Breast epithelium (tissue), 4 donors: ENCODE measurements around the gene TMED9. TPM values are rescaled to one million over a fixed set of nuclear protein-coding genes. Genes with fewer than 3 reads are reported as not detected.

Experiments used
- DNase-seq, 2 donors: peaks; one replicate each; pipeline ENCODE4 v3.0.0-alpha.2; 2019; ENCODE audit warnings: low spot score in 2 of 2
- H3K27ac ChIP-seq, 2 donors: fragments of 200-600 bp; sonication (generic) in 1 of 2; one replicate each; pipeline ENCODE4 v1.5.1; 2016 to 2019; ENCODE audit warnings: mild to moderate bottlenecking in 1 of 2
- H3K27me3 ChIP-seq, 2 donors: fragments of 200-600 bp; sonication (generic) in 1 of 2; one replicate each; pipeline versions ENCODE4 v1.5.1 to v1.6.0; 2017 to 2019; ENCODE audit warnings: control low read depth in 1 of 2, mild to moderate bottlenecking in 1 of 2
- H3K36me3 ChIP-seq: fragments of 200-600 bp; one replicate; pipeline ENCODE4 v1.5.1; 2019
- H3K4me1 ChIP-seq, 2 donors: fragments of 200-600 bp; sonication (generic); one replicate each; pipeline ENCODE4 v1.5.1; 2016 to 2019; ENCODE audit warnings: control low read depth in 1 of 2
- H3K4me3 ChIP-seq, 3 donors: fragments of 200-600 bp; sonication (generic); 1 replicate in 2 of 3; 2 replicates in 1 of 3; pipeline ENCODE4 v1.5.1; 2016 to 2019; ENCODE audit warnings: mild to moderate bottlenecking in 3 of 3, moderate library complexity in 2 of 3
- H3K9me3 ChIP-seq, 2 donors: fragments of 200-600 bp; sonication (generic) in 1 of 2; one replicate each; pipeline ENCODE4 v1.5.1; 2016 to 2019; ENCODE audit warnings: control low read depth in 1 of 2
- POLR2A ChIP-seq: fragments of 450-650 bp; IDR thresholded peaks from one replicate; pipeline ENCODE4 v1.6.1; 2016; ENCODE audit warnings: antibody characterized with exemption, mild to moderate bottlenecking, moderate library complexity
- POLR2AphosphoS5 ChIP-seq, 3 donors: sonication (generic); formaldehyde crosslinking; IDR thresholded peaks; one replicate each; pipeline ENCODE4 v1.6.1; 2017; ENCODE audit warnings: antibody characterized with exemption in 3 of 3
- intact Hi-C: fragments of 100-400 bp; cut with DNase I; formaldehyde crosslinking; loops from one replicate; pipeline ENCODE4 v1.15.1; 2023; ENCODE audit warnings: low total_unique reads
- total RNA-seq, 3 donors: library from RNA; depleted of rRNA; stranded (reverse); fragments of >200 nt; gene quantifications; one replicate each; pipeline ENCODE4 v1.1.0, GENCODE V29; 2016
- TF ChIP-seq, protein P1 (sequence below), 3 donors: fragments of 450-650 bp; IDR thresholded peaks; one replicate each; pipeline ENCODE4 v1.5.1; 2016 to 2017; ENCODE audit warnings: antibody characterized with exemption in 3 of 3, mild to moderate bottlenecking in 3 of 3, moderate library complexity in 3 of 3

The TMED9 gene
- total RNA-seq, 3 donors from 2014 or later, result 75.4 to 109 (median 95.1) TPM

GRCh38 chr5:177599731-177600507, 7.9 kb downstream of the TMED9 start, which contains the start of gene B4GALT7:
Gene B4GALT7 (plus strand): TSS chr5:177600132. CDS start chr5:177600211, 79 bp downstream.
- Histone ChIP-seq H3K36me3 (no peaks in the 10 kb centered on the region), H3K27ac (peak within 1 kb of the TSS; percentile 82 to 86), H3K27me3 (no peaks in the 10 kb centered on the region), H3K9me3 (no peaks in the 10 kb centered on the region), H3K4me3 (peak within 1 kb of the TSS; percentile 84 to 90 (median 85)), H3K4me1 (peaks cover 0 to 4% of the 10 kb centered on the region in 2 donors)
- TF ChIP-seq, protein P1, sequence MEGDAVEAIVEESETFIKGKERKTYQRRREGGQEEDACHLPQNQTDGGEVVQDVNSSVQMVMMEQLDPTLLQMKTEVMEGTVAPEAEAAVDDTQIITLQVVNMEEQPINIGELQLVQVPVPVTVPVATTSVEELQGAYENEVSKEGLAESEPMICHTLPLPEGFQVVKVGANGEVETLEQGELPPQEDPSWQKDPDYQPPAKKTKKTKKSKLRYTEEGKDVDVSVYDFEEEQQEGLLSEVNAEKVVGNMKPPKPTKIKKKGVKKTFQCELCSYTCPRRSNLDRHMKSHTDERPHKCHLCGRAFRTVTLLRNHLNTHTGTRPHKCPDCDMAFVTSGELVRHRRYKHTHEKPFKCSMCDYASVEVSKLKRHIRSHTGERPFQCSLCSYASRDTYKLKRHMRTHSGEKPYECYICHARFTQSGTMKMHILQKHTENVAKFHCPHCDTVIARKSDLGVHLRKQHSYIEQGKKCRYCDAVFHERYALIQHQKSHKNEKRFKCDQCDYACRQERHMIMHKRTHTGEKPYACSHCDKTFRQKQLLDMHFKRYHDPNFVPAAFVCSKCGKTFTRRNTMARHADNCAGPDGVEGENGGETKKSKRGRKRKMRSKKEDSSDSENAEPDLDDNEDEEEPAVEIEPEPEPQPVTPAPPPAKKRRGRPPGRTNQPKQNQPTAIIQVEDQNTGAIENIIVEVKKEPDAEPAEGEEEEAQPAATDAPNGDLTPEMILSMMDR (IDR thresholded peaks at IDR 0.05), result peak in 1 of 3 donors; percentile 16
- TF ChIP-seq POLR2A (peak; percentile 54), POLR2AphosphoS5 (IDR thresholded peaks at IDR 0.05) (peak in 2 of 3 donors; percentile 20 to 69)
- intact Hi-C loops, result no loop called here
- peak; percentile 69 to 81 for DNase-seq

DNA sequence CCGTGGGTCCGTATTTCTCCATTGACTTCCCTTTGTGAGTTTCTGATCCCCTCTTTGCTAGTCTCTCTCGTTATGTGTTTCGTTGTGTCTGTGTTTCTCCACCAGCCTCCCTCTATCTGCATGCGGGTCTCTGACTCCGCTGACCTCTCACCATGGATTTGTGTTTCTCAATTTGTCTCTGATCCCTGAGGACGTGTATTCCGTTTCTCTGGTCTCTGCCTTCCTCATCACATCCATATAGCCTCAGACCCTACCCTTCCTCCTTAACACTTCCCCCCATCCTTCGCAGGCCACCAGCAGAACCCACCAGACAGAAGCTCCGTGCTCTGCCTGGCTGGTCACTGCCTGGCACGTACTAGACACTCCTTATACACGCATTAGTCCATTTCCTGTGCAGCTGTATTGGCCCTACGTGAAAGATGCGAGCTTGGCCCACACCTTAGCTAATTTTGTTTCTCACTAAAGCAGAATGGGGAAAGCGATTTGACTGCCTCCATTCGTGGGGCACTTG, 8.6 kb downstream of the TMED9 start:
- H3K9me3 ChIP-seq, result no peaks in the 10 kb centered on the region
- peak overlapping the region; percentile 82 to 86 for H3K27ac ChIP-seq
- no peaks in the 10 kb centered on the region for H3K27me3 ChIP-seq
- H3K36me3 ChIP-seq, result no peaks in the 10 kb centered on the region
- DNase-seq, result no peak
- H3K4me1 ChIP-seq, result peaks cover 0 to 4% of the 10 kb centered on the region in 2 donors
- TF ChIP-seq, protein P1 (IDR thresholded peaks at IDR 0.05), result no peak
- TF ChIP-seq POLR2AphosphoS5 (IDR thresholded peaks at IDR 0.05) (no peak), POLR2A (no peak)
- intact Hi-C loops, result no loop called here
- peak overlapping the region; percentile 84 to 90 (median 85) for H3K4me3 ChIP-seq

- TF ChIP-seq POLR2A, result no peak
- TF ChIP-seq POLR2AphosphoS5 (IDR thresholded peaks at IDR 0.05), result no peak
- peak overlapping the region in 2 of 3 donors; percentile 84 to 90 for H3K4me3 ChIP-seq
- H3K27ac ChIP-seq, result no peak overlapping the region
- no peaks in the 10 kb centered on the region for H3K36me3 ChIP-seq
- H3K4me1 ChIP-seq, result peaks cover 0 to 4% of the 10 kb centered on the region in 2 donors
- H3K9me3 ChIP-seq, result no peaks in the 10 kb centered on the region
- no peaks in the 10 kb centered on the region for H3K27me3 ChIP-seq
- no peak for DNase-seq
- intact Hi-C loops, result no loop called here
Measured at GRCh38 chr5:177601126-177601525, 9.1 kb downstream of the TMED9 start.

DNA sequence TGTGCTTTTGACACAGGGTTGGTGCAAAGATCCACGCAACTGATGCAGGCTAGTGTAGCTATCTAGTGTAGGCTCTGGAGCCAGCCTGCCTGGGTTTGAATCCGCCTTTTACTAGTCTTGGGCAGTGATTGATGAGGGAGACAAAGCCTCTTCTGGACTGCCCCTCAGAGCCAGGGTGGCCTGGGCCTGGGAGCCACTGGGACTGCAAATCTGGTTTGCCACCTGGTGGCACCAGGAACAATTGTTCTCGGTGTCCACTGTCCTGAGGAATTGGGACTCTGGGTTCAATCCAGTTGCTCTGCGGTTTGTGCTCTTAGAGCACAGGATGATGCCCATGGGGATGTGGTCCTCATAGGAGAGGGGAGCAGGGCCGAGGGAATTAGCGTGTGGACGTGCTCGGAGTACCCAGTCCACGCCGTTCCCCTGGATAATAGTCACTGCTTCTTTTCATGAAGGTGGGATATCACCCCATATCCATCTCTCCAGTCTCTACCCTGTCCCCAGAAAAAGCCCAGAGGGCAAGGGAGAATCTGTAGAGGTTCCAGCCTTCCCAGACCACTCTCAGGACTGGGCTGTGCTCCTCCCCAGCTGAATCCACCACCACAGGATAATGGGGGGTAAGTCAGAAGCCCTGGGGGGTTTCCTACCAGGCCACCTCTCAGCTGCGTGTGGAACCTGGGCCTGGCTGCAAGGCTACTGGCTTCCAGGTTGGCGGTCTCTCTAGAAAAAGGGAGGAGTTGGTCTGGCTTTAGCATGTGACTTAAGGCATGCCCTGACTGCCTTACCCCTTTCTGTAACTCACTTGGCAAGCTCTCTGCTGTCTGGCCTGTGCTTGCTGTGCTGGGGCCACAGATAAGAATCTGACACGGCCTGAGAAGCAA, 9.8 kb downstream of the TMED9 start:
- Histone ChIP-seq H3K4me3 (peak overlapping the region in 1 of 3 donors; percentile 8), H3K27me3 (no peaks in the 10 kb centered on the region), H3K4me1 (peaks cover 0 to 4% of the 10 kb centered on the region in 2 donors), H3K36me3 (no peaks in the 10 kb centered on the region), H3K27ac (no peak overlapping the region), H3K9me3 (no peaks in the 10 kb centered on the region)
- TF ChIP-seq, protein P1 (IDR thresholded peaks at IDR 0.05), result no peak
- TF ChIP-seq POLR2AphosphoS5 (IDR thresholded peaks at IDR 0.05), result no peak
- TF ChIP-seq POLR2A, result no peak
- no peak for DNase-seq
- intact Hi-C loops, result no loop called here

GRCh38 chr5:177602458-177602830, 10.4 kb downstream of the TMED9 start:
- TF ChIP-seq POLR2A (no peak), POLR2AphosphoS5 (IDR thresholded peaks at IDR 0.05) (no peak)
- TF ChIP-seq, protein P1 (IDR thresholded peaks at IDR 0.05), result no peak
- DNase-seq, result no peak
- Histone ChIP-seq H3K4me3 (no peak overlapping the region), H3K27me3 (no peaks in the 10 kb centered on the region), H3K9me3 (no peaks in the 10 kb centered on the region), H3K4me1 (peaks cover 0 to 4% of the 10 kb centered on the region in 2 donors), H3K27ac (no peak overlapping the region), H3K36me3 (no peaks in the 10 kb centered on the region)
- intact Hi-C loops, result no loop called here
